ENCODE data around the gene FOSL2. TPM values are rescaled to one million over a fixed set of nuclear protein-coding genes. Genes with fewer than 3 reads are reported as not detected.

FOSL2 gene
- total and polyA plus RNA-seq, 7 donors, result 20.1 to 278 (median 74.7) TPM

DNA sequence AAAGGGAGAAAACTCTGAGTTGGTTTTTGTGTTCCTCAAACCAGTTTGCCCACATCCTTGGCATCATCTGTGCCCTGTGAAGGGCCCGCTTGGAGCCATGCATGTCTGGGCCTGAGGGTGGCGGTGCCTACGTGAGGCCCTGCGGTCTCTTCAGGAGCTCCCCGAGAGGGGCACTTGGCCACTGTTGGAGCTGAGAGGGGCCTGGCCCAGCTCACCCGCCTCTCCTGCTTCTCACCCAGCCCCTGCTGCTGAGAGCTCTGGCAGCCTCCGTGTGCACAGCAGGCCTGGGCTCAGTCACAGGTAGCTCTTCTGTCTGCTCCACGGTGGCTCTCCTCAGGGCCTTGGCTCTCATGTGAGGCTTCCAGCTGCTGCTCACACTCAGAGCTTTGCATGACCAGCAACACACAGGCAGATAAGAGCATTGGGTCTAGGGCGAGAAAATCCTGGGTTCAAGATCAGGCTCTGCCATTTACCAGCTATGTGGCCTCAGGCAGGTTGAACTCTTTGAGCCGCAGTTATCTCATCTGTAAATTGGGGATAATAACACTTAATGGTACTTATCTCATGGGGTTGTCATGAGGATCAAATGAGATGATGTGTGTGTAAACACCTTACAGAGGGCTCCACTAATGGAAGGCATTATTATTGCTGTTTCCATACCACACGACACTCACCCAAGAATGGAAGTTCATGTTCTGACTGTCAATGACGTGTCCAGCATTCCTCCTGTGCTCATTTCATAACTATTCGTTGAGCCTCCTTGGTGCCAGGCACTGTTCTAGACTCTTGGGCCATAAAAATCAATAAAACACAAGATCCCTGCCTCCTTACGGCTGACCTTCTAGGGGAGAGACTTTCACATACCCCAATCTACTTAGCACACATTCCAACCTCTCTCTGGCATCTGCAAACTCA is 61.6 kb downstream of the FOSL2 start:
- ATAC-seq, result no peak
- WGBS, 3 donors, result 88 to 91% (median 91%) methylated on average over 14 of the region's 14 CpGs
- no peak for DNase-seq
- no peak overlapping the region for H3K4me3 ChIP-seq
- no peaks in the 10 kb centered on the region for H3K9me3 ChIP-seq
- H3K27me3 ChIP-seq (ENCODE audit: insufficient read depth in 3 of 3, low read length in 2 of 3), result no peaks in the 10 kb centered on the region
- no peak overlapping the region for H3K27ac ChIP-seq
- H3K36me3 ChIP-seq (ENCODE audit: insufficient read depth in 1 of 2, low read depth in 1 of 2), result no peaks in the 10 kb centered on the region
- H3K4me1 ChIP-seq, result no peaks in the 10 kb centered on the region
- TF ChIP-seq, protein P1, sequence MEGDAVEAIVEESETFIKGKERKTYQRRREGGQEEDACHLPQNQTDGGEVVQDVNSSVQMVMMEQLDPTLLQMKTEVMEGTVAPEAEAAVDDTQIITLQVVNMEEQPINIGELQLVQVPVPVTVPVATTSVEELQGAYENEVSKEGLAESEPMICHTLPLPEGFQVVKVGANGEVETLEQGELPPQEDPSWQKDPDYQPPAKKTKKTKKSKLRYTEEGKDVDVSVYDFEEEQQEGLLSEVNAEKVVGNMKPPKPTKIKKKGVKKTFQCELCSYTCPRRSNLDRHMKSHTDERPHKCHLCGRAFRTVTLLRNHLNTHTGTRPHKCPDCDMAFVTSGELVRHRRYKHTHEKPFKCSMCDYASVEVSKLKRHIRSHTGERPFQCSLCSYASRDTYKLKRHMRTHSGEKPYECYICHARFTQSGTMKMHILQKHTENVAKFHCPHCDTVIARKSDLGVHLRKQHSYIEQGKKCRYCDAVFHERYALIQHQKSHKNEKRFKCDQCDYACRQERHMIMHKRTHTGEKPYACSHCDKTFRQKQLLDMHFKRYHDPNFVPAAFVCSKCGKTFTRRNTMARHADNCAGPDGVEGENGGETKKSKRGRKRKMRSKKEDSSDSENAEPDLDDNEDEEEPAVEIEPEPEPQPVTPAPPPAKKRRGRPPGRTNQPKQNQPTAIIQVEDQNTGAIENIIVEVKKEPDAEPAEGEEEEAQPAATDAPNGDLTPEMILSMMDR (IDR thresholded peaks at IDR 0.05), result no peak
- intact Hi-C loops (cut with DNase I), result loop anchor here in 1 of 2 donors (5.0 kb wide), 2 partner anchors 702 to 752 kb away; no protein-coding TSS in a partner anchor

DNA sequence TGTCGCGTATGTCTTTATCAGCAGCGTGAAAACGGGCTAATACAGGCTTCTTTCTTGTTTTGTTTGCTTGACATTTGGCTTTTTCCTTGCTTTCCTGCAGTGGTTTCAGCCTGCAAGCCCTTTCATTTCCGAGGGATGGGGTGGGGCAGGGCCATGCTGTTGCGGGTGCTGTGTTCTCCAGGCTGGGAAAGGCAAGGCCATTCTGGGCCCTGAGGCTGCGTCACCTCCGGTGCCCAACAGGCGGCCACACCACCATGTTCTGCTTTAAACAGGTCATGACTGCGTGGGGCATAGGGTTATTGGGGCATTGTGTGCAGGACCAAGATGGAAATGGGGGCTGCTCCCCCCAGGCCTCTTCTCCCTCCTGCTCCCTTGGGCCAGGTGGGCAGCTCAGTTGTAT is 64.6 kb downstream of the FOSL2 start:
- Histone ChIP-seq H3K27me3 (ENCODE audit: insufficient read depth in 3 of 3, low read length in 2 of 3) (no peaks in the 10 kb centered on the region), H3K36me3 (ENCODE audit: insufficient read depth in 1 of 2, low read depth in 1 of 2) (no peaks in the 10 kb centered on the region), H3K27ac (no peak overlapping the region), H3K4me1 (no peaks in the 10 kb centered on the region), H3K9me3 (no peaks in the 10 kb centered on the region), H3K4me3 (no peak overlapping the region)
- WGBS, 3 donors, result 87 to 93% (median 93%) methylated on average over 10 of the region's 10 CpGs
- intact Hi-C loops (cut with DNase I), result no loop called here
- ATAC-seq (no peak), DNase-seq (no peak)
- TF ChIP-seq, protein P1 (IDR thresholded peaks at IDR 0.05), result no peak

DNA sequence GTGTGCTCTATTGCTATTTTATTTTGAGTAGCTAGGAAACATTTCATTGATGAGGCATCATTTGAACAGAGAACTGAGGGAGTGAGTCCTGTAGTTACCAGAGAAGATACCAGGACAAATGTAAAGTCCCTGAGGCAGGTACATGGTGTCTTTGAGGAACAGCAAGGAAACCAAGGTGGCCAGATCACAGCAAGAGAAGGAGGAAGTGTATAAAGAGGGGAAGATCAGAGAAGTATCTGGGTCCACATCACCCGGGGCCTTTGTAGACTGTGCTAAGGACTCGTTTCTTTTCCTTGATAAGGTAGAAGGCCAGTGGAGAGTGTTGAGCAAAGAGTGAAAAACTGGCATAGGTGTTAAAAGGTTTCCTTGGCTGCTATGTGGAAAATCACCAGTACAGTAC is 68.4 kb downstream of the FOSL2 start:
- DNase-seq, result no peak
- Histone ChIP-seq H3K4me1 (no peaks in the 10 kb centered on the region), H3K4me3 (no peak overlapping the region), H3K9me3 (no peaks in the 10 kb centered on the region), H3K36me3 (ENCODE audit: insufficient read depth in 1 of 2, low read depth in 1 of 2) (no peaks in the 10 kb centered on the region), H3K27me3 (ENCODE audit: insufficient read depth in 3 of 3, low read length in 2 of 3) (no peaks in the 10 kb centered on the region), H3K27ac (no peak overlapping the region)
- TF ChIP-seq, protein P1 (IDR thresholded peaks at IDR 0.05), result no peak
- no peak for ATAC-seq
- WGBS, 3 donors, result 87 to 97% (median 95%) methylated on average over 2 of the region's 2 CpGs
- intact Hi-C loops (cut with DNase I), result no loop called here

DNA sequence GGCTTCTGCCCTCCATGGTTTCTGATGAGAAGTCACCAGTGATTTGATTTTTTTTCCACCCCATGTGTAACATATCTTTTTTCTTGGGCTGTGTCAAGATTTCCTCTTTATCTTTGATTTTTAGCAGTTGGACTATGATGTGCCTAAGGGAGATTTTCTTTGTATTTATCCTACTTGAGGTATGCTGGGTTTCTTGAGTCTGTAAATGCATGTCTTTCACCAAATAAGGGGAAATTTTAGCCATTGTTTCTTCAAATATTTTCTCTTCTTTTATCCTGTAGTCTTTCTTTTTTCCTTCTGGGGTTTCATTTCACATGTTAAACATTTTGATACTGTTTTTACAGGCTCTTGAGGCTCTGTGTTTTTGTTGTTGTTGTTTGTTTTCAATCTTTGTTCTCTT is 69.5 kb downstream of the FOSL2 start:
- TF ChIP-seq, protein P1 (IDR thresholded peaks at IDR 0.05), result no peak
- Histone ChIP-seq H3K9me3 (no peaks in the 10 kb centered on the region), H3K27me3 (ENCODE audit: insufficient read depth in 3 of 3, low read length in 2 of 3) (no peaks in the 10 kb centered on the region), H3K36me3 (ENCODE audit: insufficient read depth in 1 of 2, low read depth in 1 of 2) (no peaks in the 10 kb centered on the region), H3K27ac (no peak overlapping the region), H3K4me3 (no peak overlapping the region), H3K4me1 (no peaks in the 10 kb centered on the region)
- intact Hi-C loops (cut with DNase I), result no loop called here
- ATAC-seq, result no peak
- no peak for DNase-seq
